GM06990 (cell line): ENCODE results near the gene PARN.
"Not testable (repeated sequence)": the region's sequence is repeated elsewhere in the genome, so short reads cannot be mapped to it uniquely, and the experiment has no call there.

Experiments
- DNase-seq: peaks from one replicate; pipeline ENCODE4 v3.0.0-alpha.2; 2011; ENCODE audit not compliant: insufficient read length; ENCODE audit errors: extremely low read depth
- H3K27me3 ChIP-seq: replicated peaks from 2 replicates; pipeline ENCODE4 v1.6.0; 2011; ENCODE audit warnings: low read length; ENCODE audit not compliant: control insufficient read depth, insufficient read depth
- H3K36me3 ChIP-seq: 2 replicates; pipeline ENCODE4 v1.5.1; 2011; ENCODE audit warnings: low read length; ENCODE audit not compliant: control insufficient read depth, insufficient read depth
- H3K4me3 ChIP-seq: replicated peaks from 2 replicates; pipeline ENCODE4 v1.5.1; 2011; ENCODE audit warnings: low read depth, mild to moderate bottlenecking, control low read depth, low read length
- TF ChIP-seq, protein P1 (sequence below): IDR thresholded peaks from 2 replicates; pipeline ENCODE4 v1.5.1; 2011; ENCODE audit warnings: low read length, control low read depth, mild to moderate bottlenecking, inconsistent platforms; ENCODE audit not compliant: insufficient read depth, poor library complexity, severe bottlenecking

PARN gene

DNA sequence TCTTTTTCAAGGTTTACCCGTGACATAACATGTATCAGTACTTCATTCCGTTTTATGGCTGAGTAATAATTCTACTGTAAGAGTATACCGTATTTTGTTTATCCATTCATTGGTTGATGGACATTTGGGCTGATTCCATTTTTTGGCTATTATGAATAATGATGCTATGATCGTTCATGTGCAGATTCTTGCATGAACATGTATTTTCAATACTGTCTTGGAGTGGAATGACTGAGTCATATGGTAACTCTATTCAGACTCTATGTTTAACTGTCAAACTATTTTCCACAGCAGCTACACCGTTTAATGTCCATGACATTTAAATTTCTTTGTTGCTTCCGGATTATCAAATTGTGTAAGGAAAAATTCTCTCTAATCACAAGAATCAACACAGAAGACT lies 20.6 kb upstream of the PARN start:
- TF ChIP-seq, protein P1, sequence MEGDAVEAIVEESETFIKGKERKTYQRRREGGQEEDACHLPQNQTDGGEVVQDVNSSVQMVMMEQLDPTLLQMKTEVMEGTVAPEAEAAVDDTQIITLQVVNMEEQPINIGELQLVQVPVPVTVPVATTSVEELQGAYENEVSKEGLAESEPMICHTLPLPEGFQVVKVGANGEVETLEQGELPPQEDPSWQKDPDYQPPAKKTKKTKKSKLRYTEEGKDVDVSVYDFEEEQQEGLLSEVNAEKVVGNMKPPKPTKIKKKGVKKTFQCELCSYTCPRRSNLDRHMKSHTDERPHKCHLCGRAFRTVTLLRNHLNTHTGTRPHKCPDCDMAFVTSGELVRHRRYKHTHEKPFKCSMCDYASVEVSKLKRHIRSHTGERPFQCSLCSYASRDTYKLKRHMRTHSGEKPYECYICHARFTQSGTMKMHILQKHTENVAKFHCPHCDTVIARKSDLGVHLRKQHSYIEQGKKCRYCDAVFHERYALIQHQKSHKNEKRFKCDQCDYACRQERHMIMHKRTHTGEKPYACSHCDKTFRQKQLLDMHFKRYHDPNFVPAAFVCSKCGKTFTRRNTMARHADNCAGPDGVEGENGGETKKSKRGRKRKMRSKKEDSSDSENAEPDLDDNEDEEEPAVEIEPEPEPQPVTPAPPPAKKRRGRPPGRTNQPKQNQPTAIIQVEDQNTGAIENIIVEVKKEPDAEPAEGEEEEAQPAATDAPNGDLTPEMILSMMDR: no peak
- Histone ChIP-seq H3K27me3 (no peaks in the 10 kb centered on the region), H3K4me3 (no peak overlapping the region), H3K36me3 (peaks cover 17% of the 10 kb centered on the region)
- no peak for DNase-seq

DNA sequence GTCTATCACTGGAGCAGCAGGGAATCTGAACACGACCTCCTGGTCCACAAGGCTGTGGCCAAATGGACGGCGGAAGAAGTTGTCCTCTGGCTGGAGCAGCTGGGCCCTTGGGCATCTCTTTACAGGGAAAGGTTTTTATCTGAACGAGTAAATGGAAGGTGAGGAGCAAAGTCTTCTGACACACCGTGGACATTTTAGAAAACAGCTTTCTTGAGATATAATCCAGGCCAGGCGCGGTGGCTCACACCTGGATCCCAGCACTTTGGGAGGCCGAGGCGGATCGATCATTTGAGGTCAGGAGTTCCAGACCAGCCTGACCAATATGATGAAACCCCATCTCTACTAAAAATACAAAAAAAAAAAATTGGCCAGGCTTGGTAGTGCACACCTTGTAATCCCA lies 19.8 kb upstream of the PARN start:
- no peak overlapping the region for H3K4me3 ChIP-seq
- no peaks in the 10 kb centered on the region for H3K27me3 ChIP-seq
- TF ChIP-seq, protein P1: no peak
- no peak for DNase-seq
- H3K36me3 ChIP-seq: peaks cover 19% of the 10 kb centered on the region

- no peak for DNase-seq
- no peak overlapping the region for H3K4me3 ChIP-seq
- TF ChIP-seq, protein P1: no peak
Measured at GRCh38 chr16:14641926-14642325, 11.9 kb upstream of the PARN start.

DNA sequence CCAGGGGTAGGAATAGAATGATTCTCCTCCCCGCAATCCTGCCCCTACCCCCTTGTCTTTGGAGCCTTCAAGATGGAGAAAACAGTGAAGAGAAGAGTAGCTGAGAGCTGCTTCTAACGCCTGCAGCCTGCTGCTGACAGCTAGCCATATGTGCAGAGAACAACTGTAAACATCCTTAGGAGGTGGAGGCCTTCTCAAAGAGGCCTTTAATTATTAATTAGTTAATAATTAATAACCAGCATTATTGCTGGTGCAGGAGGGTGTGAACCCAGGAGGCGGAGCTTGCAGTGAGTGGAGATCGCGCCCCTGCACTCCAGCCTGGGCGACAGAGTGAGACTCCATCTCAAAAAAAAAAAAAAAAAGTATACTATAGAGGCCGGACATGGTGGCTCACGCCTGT lies 11.1 kb upstream of the PARN start:
- peaks cover 19% of the 10 kb centered on the region for H3K36me3 ChIP-seq
- TF ChIP-seq, protein P1: no peak
- H3K27me3 ChIP-seq: no peaks in the 10 kb centered on the region
- DNase-seq: no peak
- H3K4me3 ChIP-seq: no peak overlapping the region

More at GRCh38 chr16:14641926-14642325, 11.9 kb upstream of the PARN start:
- H3K27me3 ChIP-seq: no peaks in the 10 kb centered on the region
- peaks cover 19% of the 10 kb centered on the region for H3K36me3 ChIP-seq

DNA sequence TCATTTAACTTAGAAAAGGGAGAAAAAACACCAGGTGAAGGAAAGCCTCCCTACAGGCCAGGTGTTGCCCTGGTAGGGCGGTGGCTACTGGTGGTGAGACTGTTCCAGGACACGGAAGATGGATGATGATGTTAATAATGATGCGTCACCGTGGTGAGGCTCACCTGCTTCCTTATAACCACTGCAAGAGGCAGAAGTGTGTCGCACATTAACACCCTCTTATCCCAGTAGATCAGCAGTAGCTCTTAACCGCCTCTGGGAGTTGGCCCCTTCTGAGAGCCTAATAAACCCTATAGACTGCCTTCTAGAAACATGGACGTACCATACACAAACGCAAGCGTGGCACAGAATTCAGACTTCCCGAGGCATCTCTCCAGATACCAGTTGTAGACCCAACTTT lies 10.5 kb upstream of the PARN start:
- TF ChIP-seq, protein P1: no peak
- peaks cover 19% of the 10 kb centered on the region for H3K36me3 ChIP-seq

GRCh38 chr16:14636951-14637240 lies 6.8 kb upstream of the PARN start:
- H3K27me3 ChIP-seq, H3K4me3 ChIP-seq, DNase-seq: not testable (repeated sequence)
- peaks cover 11% of the 10 kb centered on the region for H3K36me3 ChIP-seq

More for the DNA sequence above, 10.5 kb upstream of the PARN start:
- no peak for DNase-seq
- H3K4me3 ChIP-seq: no peak overlapping the region
- no peaks in the 10 kb centered on the region for H3K27me3 ChIP-seq

DNA sequence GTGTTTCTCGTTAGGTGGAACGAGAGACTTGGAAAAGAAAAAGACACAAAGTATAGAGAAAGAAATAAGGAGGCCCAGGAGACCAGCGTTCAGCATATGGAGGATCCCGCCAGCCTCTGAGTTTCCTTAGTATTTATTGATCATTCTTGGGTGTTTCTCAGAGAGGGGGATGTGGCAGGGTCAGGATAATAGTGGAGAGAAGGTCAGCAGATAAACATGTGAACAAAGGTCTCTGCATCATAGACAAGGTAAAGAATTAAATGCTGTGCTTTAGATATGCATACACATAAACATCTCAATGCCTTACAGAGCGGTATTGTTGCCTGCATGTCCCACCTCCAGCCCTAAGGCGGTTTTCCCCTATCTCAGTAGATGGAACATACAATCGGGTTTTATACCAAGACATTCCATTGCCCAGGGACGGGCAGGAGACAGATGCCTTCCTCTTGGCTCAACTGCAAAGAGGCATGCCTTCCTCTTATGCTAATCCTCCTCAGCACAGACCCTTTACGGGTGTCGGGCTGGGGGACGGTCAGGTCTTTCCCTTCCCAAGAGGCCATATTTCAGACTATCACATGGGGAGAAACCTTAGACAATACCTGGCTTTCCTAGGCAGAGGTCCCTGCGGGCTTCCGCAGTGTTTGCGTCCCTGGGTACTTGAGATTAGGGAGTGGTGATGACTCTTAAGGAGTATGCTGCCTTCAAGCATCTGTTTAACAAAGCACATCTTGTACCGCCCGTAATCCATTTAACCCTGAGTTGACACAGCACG lies 6.3 kb upstream of the PARN start:
- H3K27me3 ChIP-seq, DNase-seq, H3K4me3 ChIP-seq: not testable (repeated sequence)
- H3K36me3 ChIP-seq: peaks cover 11% of the 10 kb centered on the region
